Activated T-cell treated with anti-CD3 and anti-CD28 coated beads for 24 hours (primary cell): ENCODE data around the gene WBP2.

Experiments used
- DNase-seq: peaks from one replicate; pipeline ENCODE4 v3.0.0-alpha.2; 2020; ENCODE audit warnings: low read depth

Gene WBP2

GRCh38 chr17:75827308-75828075 is 27.6 kb downstream of the WBP2 start:
- peak; percentile 51 for DNase-seq

DNA sequence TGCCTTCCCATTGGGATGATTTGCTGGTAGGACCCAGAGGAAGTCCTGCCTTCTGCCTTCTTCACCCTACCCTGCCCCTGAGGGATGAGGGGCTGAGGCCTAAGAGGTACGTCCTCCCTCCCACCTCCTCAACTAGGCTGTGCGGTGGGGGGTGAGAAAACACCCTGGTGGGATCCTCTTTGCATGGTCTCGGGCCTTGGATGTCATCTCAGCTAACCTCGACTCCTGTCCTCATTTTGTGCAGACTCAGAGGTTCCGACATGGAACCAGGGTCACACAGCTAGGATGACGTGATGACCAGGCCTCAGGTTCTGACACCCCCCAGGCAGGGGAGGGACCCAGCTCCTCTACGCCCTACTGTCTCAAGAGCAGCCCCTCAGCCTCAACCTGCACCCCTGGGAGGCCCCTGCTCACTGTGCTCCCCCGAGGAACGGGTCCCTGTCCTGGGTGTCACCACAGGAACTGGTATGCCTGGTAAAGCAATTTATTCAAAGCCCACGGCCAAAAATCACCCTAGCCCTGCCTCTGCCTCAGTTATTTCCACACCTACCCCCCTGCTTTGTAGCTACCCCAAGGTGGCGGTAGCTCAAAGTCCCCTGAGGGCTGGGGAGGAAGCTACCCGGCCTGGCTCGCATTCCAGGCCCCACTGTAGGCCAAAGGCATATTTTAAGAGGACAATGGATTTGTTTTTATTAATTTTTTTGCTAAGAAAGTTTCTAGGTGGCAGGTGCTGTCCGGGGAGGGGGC is 28.4 kb downstream of the WBP2 start:
- DNase-seq, result no peak

DNA sequence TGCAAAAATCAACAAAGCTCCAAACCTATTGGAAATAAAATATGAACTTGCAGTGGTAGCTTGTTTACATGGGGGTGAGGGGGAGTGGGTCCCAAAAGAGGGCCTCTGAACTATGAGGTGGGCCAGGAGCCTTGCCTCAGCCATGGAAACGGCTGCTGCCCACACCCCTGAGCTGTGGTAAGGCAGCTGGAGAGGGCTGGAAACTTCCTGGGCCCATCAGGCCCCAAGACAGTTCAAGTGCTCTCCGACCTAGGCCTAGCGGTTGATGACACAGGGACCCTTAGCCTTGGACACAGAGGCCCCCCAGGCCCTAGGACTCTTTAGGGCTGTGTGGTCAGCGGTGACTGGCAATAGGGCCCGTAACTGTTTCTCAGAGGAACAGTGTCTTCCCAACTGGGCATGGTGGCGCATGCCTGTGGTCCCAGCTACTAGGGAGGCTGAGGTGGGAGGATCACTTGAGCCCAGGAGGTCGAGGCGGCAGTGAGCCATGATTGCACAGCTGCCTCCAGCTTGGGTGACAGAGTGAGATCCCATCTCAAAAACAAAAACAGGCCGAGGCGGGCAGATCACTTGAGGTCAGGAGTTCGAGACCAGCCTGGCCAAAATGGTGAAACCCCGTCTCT is 29.3 kb downstream of the WBP2 start:
- DNase-seq, result no peak

- no peak for DNase-seq
Measured at GRCh38 chr17:75825149-75825552, 30.0 kb downstream of the WBP2 start.

DNA sequence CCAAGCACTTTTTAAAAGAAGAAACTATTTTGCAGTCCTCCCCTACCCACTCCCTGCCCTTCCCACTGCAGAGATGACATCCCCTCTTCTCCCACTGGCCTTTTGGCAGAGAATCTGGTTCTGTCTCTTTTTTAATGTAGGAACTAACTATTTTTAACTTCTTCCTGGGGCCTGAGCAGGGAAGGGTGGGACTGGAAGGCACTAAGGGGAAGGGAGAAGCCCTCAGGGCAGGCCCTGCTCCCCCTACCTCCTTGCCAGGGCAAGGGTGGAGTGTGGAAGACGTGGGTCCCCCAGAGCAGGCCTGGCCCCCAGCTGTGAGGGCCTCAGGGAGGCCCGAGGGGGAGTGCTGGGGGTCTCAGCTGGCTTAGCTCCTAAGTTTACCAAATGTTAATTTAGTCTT is 30.5 kb downstream of the WBP2 start:
- no peak for DNase-seq

DNA sequence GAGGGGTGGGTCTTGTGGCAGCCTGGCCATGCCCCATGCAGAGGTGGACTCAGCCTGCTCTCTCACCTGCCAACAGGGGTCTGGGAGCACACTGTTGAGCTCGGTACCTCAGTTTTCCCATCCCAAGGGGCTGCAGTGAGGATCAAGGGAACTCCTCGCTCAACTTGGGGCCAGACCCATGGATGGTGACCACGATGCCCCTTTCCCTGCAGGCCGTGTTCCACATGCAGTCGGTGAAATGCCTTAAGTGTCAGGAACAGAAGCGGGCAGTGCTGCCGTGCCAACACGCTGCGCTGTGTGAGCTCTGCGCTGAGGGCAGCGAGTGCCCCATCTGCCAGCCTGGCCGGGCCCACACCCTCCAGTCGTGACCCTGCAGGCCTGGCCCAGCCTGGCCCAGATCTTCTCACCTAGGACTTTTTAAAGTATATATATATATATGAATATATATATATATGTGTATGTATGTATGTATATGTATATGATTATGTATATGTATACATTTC is 31.0 kb downstream of the WBP2 start:
- no peak for DNase-seq

DNA sequence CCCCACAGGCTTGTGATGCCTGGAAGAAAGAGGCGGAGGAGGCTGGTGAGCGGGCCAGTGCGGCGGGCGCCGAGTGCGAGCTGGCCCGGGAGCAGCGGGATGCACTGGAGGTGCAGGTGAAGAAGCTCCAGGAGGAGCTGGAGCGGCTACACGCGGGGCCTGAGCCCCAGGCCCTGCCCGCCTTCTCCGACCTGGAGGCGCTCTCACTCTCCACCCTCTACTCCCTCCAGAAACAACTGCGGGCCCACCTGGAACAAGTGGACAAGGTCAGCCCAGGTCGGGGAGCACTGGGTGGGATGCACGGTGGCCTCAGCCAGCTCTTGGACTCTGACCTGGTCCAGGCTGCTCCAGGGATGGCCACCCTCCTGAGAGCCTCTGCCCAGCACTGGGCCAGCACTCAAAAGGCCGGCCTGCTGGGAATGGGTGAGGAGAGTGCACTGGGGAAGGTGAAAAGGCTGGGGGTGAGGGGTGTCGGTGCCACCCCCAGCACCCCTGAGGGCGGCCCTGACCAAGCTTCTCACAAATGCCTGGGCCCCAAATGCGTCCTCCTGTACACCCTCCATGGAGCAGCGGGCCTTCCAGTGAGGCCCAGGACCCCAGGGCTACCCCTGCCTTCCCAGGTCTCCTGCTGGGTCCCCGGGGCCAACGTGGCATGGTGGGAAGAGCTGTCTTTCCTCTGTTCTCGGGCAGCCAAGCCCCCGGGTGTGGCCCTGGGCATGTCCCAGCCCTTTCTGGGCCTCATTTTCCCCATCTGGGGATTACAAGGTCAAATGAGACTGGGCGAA is 31.7 kb downstream of the WBP2 start:
- no peak for DNase-seq

DNA sequence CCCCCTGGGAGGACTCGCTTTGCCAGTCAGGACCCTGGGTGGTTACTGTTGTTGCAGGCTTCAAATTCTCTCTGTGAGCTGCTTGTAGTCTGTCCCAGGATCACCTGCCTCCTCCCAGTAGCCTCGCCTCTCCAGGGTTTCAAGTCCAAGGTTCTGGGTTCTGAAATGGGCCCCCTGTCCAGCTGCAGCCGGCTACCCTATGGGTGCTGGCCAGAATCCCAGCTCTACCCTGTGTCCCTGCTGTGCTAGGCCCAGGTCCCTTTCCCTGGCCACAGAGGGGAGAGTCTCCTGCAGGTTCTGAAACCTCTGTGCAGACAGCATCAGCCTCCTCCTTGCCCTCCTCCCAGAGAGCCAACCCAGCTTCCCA is 32.4 kb downstream of the WBP2 start:
- no peak for DNase-seq

DNA sequence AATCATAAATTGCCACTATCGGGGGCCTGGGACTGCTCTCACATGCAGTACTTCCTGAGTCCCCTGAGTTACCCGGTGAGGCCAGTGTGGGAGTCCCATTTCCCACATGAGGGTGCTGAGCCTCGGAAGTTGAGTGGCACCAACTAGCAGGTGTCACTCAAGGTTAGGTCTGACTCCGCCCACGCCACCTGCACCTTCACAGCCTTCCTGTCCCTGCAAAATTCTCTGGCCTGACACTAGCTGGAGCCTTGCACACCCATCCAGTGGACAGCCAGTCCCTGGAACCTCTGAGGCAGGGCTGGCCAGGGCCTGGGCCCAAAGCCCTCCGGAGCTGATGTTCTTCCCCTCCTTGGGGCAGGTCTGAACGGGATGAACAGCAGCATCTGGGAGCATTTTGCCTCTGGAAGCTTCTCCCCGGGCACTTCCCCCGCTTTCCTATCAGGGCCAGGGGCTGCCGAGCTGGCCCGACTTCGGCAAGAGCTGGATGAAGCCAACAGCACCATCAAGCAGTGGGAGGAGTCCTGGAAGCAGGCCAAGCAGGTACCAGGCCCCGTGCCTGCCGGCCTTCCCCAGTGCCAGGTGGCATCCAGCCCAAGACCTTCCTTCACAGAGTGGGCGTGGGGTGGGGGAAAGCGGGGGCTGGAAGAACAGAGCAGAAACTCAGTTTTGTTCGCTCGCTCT is 32.9 kb downstream of the WBP2 start:
- DNase-seq, result no peak

DNA sequence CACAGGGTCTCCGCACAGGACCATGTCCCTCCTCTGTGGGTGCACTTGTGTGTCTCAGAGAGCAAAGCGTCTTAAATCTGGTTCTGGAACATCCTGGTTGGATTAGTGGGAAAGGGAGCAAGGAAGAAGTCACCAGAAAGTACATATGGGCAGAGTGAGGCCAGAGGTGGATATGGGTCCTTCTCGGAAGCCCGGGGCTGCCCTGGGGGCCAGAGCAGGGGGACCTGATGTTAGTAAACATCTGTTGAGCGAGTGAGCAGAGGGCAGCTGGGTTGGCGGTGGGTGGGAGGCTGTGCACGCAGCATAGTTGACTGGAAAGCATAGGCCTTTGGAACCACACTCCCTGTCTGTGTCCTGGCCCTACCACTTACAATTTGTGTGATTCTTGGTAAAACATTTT is 33.6 kb downstream of the WBP2 start:
- DNase-seq, result no peak

DNA sequence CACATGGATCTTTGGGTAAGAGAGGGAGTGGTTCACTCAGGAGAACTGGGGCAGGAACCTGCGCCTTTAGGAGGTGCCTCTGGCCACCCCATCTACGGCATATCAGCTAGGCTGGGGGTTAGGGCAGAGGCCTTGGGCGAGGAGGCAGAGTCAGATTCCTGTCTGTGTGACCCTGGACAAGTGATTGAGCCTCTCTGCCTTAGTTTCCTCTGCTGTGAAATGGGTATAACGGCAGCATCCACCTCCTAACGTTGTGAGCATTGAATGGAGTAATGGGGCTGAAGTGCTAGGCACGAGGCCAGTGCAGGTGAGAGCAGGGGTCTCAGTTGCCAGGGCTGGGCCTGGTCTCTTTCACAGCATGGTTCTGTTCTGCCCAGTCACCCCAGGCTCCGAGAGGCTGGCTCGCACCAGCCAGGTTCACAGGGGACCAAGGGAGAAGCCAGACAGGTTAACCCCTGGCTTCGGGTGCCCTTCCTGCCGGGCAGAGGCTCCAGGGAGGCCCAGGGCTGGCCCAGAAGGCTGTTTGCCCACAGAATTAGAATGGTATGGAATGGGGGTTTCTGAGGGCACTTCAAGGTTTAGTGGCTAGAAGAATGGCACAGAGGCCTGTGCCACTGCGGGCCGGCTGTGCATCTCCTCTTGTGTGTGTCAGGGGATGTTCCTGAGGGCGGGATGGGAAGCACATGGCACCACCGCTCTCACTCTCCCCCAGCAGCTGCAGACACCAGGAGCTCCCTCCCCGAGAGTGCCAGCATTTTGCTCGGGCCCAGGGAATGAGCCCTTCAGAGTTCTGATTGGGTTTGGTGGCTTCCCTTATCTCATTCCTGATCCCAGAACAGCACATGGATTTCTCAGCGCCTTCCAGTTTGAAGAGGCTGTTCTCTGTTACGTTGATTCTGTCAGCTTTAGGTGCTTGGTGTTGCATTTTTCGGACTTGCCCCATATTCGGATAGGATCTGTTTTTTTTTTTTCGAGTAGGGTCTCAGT is 34.7 kb downstream of the WBP2 start:
- DNase-seq, result no peak

GRCh38 chr17:75819678-75820077 is 35.5 kb downstream of the WBP2 start:
- DNase-seq, result no peak

GRCh38 chr17:75819116-75819515 is 36.0 kb downstream of the WBP2 start:
- no peak for DNase-seq

- no peak for DNase-seq
Measured at GRCh38 chr17:75818326-75818885, 36.7 kb downstream of the WBP2 start.

DNA sequence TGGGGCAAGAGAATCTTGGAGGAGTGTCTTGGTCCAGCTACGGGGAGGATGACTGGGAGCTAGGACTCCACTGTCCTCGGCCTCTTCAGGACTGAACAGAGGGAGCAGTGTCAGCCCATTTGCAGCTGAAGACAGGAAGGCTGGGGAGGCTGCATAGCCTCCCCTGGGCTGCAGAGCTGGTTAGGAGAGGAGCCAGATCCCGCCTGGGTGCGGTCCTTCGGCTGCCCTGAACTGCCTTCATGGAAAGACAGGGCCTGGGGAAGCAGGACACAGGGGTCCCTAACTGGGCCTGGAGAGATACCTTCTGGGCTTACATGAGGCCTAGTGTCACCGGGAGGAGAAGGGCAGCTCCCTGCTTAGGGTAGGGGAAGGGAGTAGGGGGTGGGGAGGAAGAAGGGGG is 37.6 kb downstream of the WBP2 start:
- no peak for DNase-seq

GRCh38 chr17:75816693-75817092 is 38.4 kb downstream of the WBP2 start:
- DNase-seq, result no peak

DNA sequence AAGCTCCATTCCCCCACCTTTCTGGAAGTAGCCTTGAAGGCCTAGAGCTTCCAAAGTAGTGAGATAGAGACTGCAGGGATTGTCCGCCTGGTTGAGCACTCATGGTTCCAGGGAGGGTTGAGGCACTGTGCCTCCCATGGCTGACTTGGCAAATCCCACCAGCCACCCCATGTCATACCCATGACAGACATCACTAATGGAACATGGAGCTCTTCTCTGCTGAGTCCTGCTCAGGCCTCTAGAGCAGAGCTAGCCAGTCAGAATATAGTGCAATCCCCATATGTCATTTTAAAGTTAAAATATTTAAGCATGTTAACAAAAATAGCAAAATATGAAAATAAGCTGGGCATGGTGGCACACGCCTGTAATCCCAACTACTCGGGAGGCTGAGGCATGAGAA is 39.7 kb downstream of the WBP2 start:
- DNase-seq, result no peak

- DNase-seq, result no peak
Measured at GRCh38 chr17:75814900-75815373, 40.2 kb downstream of the WBP2 start.

DNA sequence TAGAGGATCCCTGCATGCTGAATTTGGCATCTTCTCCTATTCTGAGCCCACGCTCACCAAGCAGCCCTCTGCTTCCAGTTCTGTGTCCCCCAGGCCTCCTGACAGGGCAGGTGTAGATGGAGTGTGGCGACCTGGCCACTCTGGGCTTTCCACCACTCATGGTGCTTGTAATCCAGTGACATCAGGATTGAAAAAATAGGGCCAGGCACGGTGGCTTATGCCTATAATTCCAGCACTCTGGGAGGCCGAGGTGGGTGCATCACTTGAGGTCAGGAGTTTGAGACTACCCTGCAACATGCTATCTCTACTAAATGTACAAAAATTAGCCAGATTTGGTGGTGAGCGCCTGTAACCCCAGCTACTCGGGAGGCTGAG is 41.1 kb downstream of the WBP2 start:
- DNase-seq, result no peak
